WTC11 (cell line): ENCODE results near the gene GUF1. TPM values are rescaled to one million over a fixed set of nuclear protein-coding genes. Genes with fewer than 3 reads are reported as not detected.

Source experiments
- ATAC-seq: fragments of 200-7000 bp; cut with Tn5 transposase; 2 replicates; pipeline ENCODE4 v1.10.0; 2021; ENCODE audit warnings: mild to moderate bottlenecking, moderate library complexity
- CTCF ChIA-PET: fragments of 300-600 bp; sonication (Branson Sonifier 250); formaldehyde crosslinking; loops from one replicate; lab custom pipeline; 2021; ENCODE audit warnings: antibody characterized with exemption; lab: Charles Lee
- POLR2A ChIA-PET: fragments of 350-600 bp; sonication (Branson Sonifier 250); formaldehyde crosslinking; loops from one replicate; lab custom pipeline; 2021; ENCODE audit warnings: antibody characterized with exemption; lab: Charles Lee
- DNase-seq: peaks from one replicate; pipeline ENCODE4 v3.0.0; 2021; ENCODE audit warnings: low spot score
- H3K27ac Mint-ChIP-seq: 2 replicates; pipeline ENCODE4 v1.8.0; 2021; ENCODE audit warnings: mixed read lengths
- H3K27me3 Mint-ChIP-seq: 2 replicates; pipeline ENCODE4 v1.8.0; 2021; ENCODE audit warnings: low read depth, mild to moderate bottlenecking, moderate library complexity, mixed read lengths
- H3K36me3 Mint-ChIP-seq: 2 replicates; pipeline ENCODE4 v1.8.0; 2021; ENCODE audit warnings: mixed read lengths
- H3K4me1 Mint-ChIP-seq: 2 replicates; pipeline ENCODE4 v1.8.0; 2022; ENCODE audit warnings: mixed read lengths
- H3K4me3 Mint-ChIP-seq: 2 replicates; pipeline ENCODE4 v1.8.0; 2021; ENCODE audit warnings: mild to moderate bottlenecking, moderate library complexity, mixed read lengths
- H3K9me3 Mint-ChIP-seq: 2 replicates; pipeline ENCODE4 v1.8.0; 2021; ENCODE audit warnings: mixed read lengths
- GRHL2 ChIP-seq: fragments of 250-450 bp; sonication (Bioruptor Pico); IDR thresholded peaks from 2 replicates; pipeline ENCODE4 v1.8.0; 2022; ENCODE audit warnings: mild to moderate bottlenecking, moderate library complexity; ENCODE audit not compliant: insufficient replicate concordance, severe bottlenecking
- GTF2I ChIP-seq: fragments of 250-450 bp; sonication (Bioruptor Pico); conservative IDR thresholded peaks from 2 replicates; pipeline ENCODE4 v1.4.0; 2021; ENCODE audit warnings: mild to moderate bottlenecking
- IRF2 ChIP-seq: sonication (generic); formaldehyde crosslinking; IDR thresholded peaks from 2 replicates; pipeline ENCODE4 v1.8.0; 2022; ENCODE audit warnings: low read depth, missing genetic modification reagents, borderline replicate concordance
- JAZF1 ChIP-seq: fragments of 250-450 bp; sonication (Bioruptor Pico); IDR thresholded peaks from 2 replicates; pipeline ENCODE4 v1.9.0; 2021; ENCODE audit warnings: moderate library complexity, mild to moderate bottlenecking, inconsistent platforms
- NFATC4 ChIP-seq: fragments of 250-450 bp; sonication (Bioruptor Pico); IDR thresholded peaks from 2 replicates; pipeline ENCODE4 v1.9.0; 2021; ENCODE audit warnings: mild to moderate bottlenecking
- NFE2L1 ChIP-seq: sonication (generic); formaldehyde crosslinking; IDR thresholded peaks from 2 replicates; pipeline ENCODE4 v1.8.1; 2023; ENCODE audit warnings: missing genetic modification reagents
- NR1H2 ChIP-seq: sonication (generic); formaldehyde crosslinking; IDR thresholded peaks from 2 replicates; pipeline ENCODE4 v1.9.0; 2021; ENCODE audit warnings: mild to moderate bottlenecking, moderate library complexity, missing genetic modification reagents
- NR2C2 ChIP-seq: sonication (generic); formaldehyde crosslinking; IDR thresholded peaks from 2 replicates; pipeline ENCODE4 v1.8.0; 2022; ENCODE audit warnings: mild to moderate bottlenecking, missing genetic modification reagents
- SP1 ChIP-seq: sonication (generic); formaldehyde crosslinking; conservative IDR thresholded peaks from 2 replicates; pipeline ENCODE4 v1.8.1; 2022; ENCODE audit warnings: missing genetic modification reagents
- TEAD4 ChIP-seq: sonication (generic); formaldehyde crosslinking; IDR thresholded peaks from 2 replicates; pipeline ENCODE4 v1.8.0; 2022; ENCODE audit warnings: mild to moderate bottlenecking, missing genetic modification reagents
- ZNF317 ChIP-seq: sonication (generic); formaldehyde crosslinking; IDR thresholded peaks from 2 replicates; pipeline ENCODE4 v1.8.1; 2023; ENCODE audit warnings: low read depth, mild to moderate bottlenecking, moderate library complexity, missing genetic modification reagents, borderline replicate concordance
- ZNF671 ChIP-seq: fragments of 250-450 bp; sonication (Bioruptor Pico); IDR thresholded peaks from 2 replicates; pipeline ENCODE4 v1.8.0; 2021; ENCODE audit warnings: mild to moderate bottlenecking
- total RNA-seq: library from RNA; stranded (reverse); gene quantifications from 3 replicates; pipeline ENCODE4 v1.2.3, GENCODE V29; 2021
- TF ChIP-seq, protein P1 (sequence below): sonication (generic); formaldehyde crosslinking; IDR thresholded peaks from 2 replicates; pipeline ENCODE4 v1.8.0; 2022; ENCODE audit warnings: mild to moderate bottlenecking, missing genetic modification reagents
- TF ChIP-seq, protein P2 (sequence below): sonication (generic); formaldehyde crosslinking; IDR thresholded peaks from 2 replicates; pipeline ENCODE4 v1.8.1; 2023; ENCODE audit warnings: mild to moderate bottlenecking, missing genetic modification reagents
- TF ChIP-seq, protein P3 (sequence below): sonication (generic); formaldehyde crosslinking; IDR thresholded peaks from 2 replicates; pipeline ENCODE4 v1.8.0; 2023; ENCODE audit warnings: mild to moderate bottlenecking, missing genetic modification reagents
- TF ChIP-seq, protein P4 (sequence below): fragments of 250-450 bp; sonication (Bioruptor Pico); conservative IDR thresholded peaks from 2 replicates; pipeline ENCODE4 v1.9.0; 2021; ENCODE audit warnings: mild to moderate bottlenecking
- TF ChIP-seq, protein P5 (sequence below): sonication (generic); formaldehyde crosslinking; IDR thresholded peaks from 2 replicates; pipeline ENCODE4 v1.8.1; 2023; ENCODE audit warnings: mild to moderate bottlenecking, moderate library complexity, missing genetic modification reagents
- TF ChIP-seq, protein P6 (sequence below): sonication (generic); formaldehyde crosslinking; conservative IDR thresholded peaks from 2 replicates; pipeline ENCODE4 v1.8.1; 2022; ENCODE audit warnings: mild to moderate bottlenecking, missing genetic modification reagents

The GUF1 gene
- total RNA-seq, 1 experiment from 2014 or later = 37.6 TPM

DNA sequence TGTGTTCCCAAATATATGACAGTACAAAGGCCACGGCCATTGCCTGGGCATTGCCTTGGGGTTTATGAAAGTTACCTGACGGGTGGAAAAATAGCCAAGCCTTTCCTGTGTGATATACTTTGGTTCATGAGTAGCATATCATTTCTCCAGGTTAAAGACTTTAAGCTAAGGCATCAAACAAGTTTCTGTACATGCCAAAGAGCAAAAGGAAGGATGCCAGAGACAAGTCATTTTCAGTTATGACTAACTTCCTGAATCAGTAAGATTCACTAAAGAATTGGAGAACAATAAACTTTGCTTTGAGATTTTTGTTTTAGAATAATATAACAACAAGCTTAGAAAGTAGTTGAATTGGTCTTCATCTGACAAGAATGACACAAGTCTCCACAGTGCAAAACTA lies 9.7 kb upstream of the GUF1 start (continued):
- TF ChIP-seq NR1H2 (CRISPR knock-in tag) (no peak), ZNF671 (CRISPR knock-in tag) (no peak), SP1 (CRISPR knock-in tag) (no peak), TEAD4 (CRISPR knock-in tag) (no peak), NR2C2 (CRISPR knock-in tag) (no peak), GRHL2 (CRISPR knock-in tag) (no peak), JAZF1 (CRISPR knock-in tag) (no peak)
- TF ChIP-seq, protein P1, sequence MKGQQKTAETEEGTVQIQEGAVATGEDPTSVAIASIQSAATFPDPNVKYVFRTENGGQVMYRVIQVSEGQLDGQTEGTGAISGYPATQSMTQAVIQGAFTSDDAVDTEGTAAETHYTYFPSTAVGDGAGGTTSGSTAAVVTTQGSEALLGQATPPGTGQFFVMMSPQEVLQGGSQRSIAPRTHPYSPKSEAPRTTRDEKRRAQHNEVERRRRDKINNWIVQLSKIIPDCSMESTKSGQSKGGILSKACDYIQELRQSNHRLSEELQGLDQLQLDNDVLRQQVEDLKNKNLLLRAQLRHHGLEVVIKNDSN = no peak
- TF ChIP-seq, protein P2, sequence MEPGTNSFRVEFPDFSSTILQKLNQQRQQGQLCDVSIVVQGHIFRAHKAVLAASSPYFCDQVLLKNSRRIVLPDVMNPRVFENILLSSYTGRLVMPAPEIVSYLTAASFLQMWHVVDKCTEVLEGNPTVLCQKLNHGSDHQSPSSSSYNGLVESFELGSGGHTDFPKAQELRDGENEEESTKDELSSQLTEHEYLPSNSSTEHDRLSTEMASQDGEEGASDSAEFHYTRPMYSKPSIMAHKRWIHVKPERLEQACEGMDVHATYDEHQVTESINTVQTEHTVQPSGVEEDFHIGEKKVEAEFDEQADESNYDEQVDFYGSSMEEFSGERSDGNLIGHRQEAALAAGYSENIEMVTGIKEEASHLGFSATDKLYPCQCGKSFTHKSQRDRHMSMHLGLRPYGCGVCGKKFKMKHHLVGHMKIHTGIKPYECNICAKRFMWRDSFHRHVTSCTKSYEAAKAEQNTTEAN (CRISPR knock-in tag) = no peak
- TF ChIP-seq, protein P3, sequence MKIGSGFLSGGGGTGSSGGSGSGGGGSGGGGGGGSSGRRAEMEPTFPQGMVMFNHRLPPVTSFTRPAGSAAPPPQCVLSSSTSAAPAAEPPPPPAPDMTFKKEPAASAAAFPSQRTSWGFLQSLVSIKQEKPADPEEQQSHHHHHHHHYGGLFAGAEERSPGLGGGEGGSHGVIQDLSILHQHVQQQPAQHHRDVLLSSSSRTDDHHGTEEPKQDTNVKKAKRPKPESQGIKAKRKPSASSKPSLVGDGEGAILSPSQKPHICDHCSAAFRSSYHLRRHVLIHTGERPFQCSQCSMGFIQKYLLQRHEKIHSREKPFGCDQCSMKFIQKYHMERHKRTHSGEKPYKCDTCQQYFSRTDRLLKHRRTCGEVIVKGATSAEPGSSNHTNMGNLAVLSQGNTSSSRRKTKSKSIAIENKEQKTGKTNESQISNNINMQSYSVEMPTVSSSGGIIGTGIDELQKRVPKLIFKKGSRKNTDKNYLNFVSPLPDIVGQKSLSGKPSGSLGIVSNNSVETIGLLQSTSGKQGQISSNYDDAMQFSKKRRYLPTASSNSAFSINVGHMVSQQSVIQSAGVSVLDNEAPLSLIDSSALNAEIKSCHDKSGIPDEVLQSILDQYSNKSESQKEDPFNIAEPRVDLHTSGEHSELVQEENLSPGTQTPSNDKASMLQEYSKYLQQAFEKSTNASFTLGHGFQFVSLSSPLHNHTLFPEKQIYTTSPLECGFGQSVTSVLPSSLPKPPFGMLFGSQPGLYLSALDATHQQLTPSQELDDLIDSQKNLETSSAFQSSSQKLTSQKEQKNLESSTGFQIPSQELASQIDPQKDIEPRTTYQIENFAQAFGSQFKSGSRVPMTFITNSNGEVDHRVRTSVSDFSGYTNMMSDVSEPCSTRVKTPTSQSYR (CRISPR knock-in tag) = no peak

DNA sequence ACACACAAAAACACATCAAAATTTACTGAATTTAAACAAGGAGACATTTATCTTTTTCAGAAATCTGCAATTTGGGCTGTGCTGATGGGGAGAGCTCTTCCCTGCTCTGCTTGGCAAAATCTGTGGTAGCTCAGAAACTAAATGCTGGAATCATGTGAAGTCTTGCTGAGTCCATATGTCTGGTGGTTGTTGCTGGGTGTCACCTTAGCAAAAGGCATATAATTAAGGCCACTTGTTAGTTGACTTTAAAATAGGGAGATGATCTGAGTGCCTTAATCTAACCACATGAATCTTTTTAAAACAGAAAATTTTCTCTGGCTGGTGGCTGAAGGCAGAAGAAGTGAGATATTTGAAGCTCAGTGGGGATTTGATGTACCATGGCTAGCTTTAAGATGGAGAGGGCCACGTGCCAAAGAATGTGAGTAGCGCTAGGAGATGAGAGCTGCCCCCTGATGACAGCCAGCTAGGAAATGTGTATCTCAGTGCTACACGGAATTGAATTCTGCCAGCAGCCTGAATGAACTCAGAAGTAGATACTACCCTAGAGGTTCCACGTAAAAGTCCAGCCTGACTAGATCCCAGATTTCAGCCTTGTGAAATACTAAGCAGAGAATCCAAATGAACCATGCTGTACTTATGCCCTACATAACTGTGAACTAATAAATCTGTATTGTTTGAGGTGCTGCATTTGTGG lies 7.6 kb upstream of the GUF1 start:
- DNase-seq (no peak), ATAC-seq (no peak)
- POLR2A ChIA-PET = no interaction called here
- no peaks in the 10 kb centered on the region for H3K9me3 Mint-ChIP-seq
- no peak overlapping the region for H3K27ac Mint-ChIP-seq
- CTCF ChIA-PET = no interaction called here
- TF ChIP-seq, protein P4, sequence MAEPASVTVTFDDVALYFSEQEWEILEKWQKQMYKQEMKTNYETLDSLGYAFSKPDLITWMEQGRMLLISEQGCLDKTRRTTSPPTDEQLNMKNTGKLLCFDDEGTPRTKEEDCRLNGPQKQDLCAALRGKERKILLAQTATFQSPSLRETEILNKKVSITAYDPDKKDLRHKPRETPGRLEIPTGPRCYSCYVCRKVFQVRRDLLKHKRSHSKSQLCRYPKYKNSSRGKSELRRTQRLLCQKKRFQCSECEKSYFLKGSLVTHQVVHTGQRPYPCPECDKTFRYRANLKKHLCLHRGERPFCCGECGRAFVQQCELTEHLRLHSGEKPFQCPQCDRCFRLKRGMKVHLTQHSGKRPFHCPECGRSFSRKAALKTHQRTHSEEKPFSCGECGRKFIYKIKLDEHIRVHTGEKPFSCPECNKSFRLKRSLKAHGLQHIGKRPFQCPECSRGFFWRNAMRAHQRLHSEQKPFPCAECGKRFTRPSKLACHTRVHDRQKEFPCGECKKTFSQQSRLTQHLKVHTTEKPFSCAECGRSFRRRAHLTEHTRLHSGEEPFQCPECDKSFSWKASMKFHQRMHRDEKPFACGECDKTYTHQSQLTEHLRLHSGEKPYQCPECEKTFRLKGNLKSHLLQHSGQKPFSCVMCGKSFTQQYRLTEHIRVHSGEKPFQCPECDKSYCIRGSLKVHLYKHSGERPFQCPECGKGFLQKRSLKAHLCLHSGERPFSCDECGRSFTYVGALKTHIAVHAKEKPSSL (CRISPR knock-in tag) = no peak
- TF ChIP-seq GRHL2 (CRISPR knock-in tag) (no peak), IRF2 (CRISPR knock-in tag) (no peak), ZNF317 (CRISPR knock-in tag) (no peak), GTF2I (no peak), NFE2L1 (CRISPR knock-in tag) (no peak), NFATC4 (CRISPR knock-in tag) (no peak), NR1H2 (CRISPR knock-in tag) (no peak)
- TF ChIP-seq, protein P5, sequence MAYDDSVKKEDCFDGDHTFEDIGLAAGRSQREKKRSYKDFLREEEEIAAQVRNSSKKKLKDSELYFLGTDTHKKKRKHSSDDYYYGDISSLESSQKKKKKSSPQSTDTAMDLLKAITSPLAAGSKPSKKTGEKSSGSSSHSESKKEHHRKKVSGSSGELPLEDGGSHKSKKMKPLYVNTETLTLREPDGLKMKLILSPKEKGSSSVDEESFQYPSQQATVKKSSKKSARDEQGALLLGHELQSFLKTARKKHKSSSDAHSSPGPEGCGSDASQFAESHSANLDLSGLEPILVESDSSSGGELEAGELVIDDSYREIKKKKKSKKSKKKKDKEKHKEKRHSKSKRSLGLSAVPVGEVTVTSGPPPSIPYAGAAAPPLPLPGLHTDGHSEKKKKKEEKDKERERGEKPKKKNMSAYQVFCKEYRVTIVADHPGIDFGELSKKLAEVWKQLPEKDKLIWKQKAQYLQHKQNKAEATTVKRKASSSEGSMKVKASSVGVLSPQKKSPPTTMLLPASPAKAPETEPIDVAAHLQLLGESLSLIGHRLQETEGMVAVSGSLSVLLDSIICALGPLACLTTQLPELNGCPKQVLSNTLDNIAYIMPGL = no peak
- TF ChIP-seq, protein P1 = no peak
- TF ChIP-seq, protein P6, sequence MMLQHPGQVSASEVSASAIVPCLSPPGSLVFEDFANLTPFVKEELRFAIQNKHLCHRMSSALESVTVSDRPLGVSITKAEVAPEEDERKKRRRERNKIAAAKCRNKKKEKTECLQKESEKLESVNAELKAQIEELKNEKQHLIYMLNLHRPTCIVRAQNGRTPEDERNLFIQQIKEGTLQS (CRISPR knock-in tag) = no peak
- TF ChIP-seq, all 79 proteins: peak for 0
- Mint-ChIP-seq H3K4me1 (no peaks in the 10 kb centered on the region), H3K27me3 (peaks cover 12% of the 10 kb centered on the region), H3K4me3 (no peak overlapping the region), H3K36me3 (no peaks in the 10 kb centered on the region)
